ENCODE data around the gene OR2T6.
"Not testable (repeated sequence)": the region's sequence is repeated elsewhere in the genome, so short reads cannot be mapped to it uniquely, and the experiment has no call there.

Gene OR2T6

DNA sequence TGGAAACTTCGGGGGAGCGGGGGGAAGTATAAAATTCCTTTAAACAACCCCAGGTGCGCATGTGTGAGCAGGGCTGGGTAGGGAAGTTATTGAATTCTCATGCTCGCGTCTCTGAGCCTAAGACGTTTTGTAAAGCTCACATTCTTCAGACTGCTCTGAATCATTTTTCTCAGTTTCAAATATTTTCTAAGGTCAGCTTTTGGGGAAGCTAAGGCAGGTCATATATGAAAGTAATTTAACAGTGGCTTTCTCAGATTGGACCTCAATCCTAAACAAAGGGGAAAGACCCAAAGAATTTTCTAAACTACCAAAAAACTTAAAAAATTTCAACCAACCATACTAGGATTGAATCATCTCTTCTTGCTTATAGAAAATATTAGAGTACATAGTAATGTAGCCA lies 59.4 kb downstream of the OR2T6 start:
- DNase-seq = not testable (repeated sequence)

DNA sequence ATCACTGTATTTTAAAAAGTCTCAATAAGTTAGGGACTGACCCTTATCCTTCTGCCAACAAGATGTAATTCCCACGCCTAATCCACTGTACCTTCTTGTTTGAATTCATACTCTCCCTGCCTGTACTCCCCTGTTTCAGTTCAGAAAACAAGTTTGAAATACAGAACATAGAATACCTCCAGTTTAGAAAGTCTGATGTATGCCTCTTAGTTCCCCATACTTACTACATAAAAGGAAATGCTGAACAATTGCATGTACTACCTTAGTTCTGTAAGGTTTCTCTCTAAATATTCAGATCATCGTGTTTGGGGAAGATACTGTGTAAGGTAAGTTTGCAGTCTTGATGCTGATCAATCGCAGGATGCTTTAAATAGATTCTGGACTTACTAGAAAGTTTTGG lies 60.8 kb downstream of the OR2T6 start:
- DNase-seq = not testable (repeated sequence)

DNA sequence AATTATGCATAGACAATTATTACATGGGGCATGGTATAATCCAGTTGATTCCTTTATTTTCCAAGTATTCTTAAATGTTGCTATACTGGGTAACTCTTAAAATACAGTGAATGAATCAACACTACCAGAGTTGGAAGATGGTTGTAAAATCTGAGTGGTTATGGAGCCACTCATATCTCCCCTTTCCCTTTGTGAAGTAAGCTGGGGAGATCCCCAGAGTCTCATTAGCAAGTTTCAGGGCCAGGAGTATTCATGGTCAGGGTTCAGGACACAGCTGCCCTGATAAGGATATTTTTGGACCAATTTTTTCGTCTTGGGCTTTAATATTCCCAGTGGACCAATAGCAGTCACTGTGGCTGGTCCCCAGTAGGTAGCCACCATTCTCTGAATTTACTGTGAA lies 63.1 kb downstream of the OR2T6 start:
- DNase-seq = not testable (repeated sequence)

DNA sequence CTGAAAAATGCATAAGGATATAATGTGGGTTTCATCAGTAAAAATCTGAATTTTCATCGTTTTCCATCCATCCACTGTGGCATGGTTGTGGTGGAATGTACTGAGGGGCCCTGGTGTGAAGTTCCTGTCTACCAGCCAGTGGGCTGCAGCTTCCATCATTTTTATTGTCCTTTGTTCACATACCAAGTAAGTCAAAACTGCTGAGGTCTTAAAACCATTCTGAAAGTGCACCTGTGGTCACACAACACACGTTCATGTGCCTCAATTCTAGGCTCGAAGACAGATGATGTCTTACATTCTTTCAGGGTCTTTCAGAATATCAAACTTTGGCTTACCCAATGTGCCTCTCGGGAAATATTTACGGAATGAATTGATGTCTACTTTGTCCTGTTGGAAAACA lies 63.7 kb downstream of the OR2T6 start:
- not testable (repeated sequence) for DNase-seq
